DND-41 (cell line): ENCODE results near the gene APOBEC3H.

Source experiments
- EZH2 ChIP-seq: IDR thresholded peaks from 3 replicates; pipeline ENCODE4 v1.6.1; 2012; ENCODE audit warnings: borderline replicate concordance, low read depth, mild to moderate bottlenecking, moderate library complexity, low read length, inconsistent platforms; ENCODE audit not compliant: severe bottlenecking
- TF ChIP-seq, protein P1 (sequence below): IDR thresholded peaks from 2 replicates; pipeline ENCODE4 v1.5.1; 2012; ENCODE audit warnings: borderline replicate concordance, low read length, moderate library complexity, mild to moderate bottlenecking; ENCODE audit not compliant: poor library complexity, severe bottlenecking; ENCODE audit errors: extremely low read depth

DNA sequence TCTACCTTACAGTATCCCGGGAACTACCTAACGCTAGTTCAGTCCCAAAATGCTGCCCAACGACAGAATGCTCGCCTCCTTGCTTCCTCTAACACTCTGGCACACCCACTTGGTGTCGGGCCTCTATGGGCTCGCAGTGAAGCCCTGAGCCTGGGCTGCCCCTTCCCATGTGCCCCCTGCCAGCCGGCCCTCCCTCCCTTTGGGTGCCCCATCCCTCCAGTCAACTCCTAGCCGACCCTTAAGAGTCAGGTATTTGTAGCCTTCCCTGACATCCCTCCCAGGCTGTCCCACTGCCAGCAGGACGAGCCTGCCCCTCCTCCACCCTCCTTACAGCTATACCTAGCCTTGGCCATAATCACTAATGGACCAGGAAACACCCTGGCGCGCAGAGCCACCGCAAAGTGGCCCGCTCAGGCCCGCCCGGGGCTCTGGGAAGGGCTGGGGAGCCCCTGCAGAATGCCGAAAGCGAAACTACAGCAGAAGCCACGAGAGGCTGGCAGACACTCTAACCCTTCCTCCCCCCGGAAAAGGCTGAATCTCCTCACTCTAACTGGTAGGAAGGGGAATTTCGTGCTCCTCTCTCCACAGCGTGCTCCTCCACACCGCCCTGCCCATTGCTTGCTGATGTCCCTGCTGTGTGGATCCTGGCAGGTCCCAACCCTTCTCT lies 47.2 kb downstream of the APOBEC3H start:
- TF ChIP-seq, protein P1, sequence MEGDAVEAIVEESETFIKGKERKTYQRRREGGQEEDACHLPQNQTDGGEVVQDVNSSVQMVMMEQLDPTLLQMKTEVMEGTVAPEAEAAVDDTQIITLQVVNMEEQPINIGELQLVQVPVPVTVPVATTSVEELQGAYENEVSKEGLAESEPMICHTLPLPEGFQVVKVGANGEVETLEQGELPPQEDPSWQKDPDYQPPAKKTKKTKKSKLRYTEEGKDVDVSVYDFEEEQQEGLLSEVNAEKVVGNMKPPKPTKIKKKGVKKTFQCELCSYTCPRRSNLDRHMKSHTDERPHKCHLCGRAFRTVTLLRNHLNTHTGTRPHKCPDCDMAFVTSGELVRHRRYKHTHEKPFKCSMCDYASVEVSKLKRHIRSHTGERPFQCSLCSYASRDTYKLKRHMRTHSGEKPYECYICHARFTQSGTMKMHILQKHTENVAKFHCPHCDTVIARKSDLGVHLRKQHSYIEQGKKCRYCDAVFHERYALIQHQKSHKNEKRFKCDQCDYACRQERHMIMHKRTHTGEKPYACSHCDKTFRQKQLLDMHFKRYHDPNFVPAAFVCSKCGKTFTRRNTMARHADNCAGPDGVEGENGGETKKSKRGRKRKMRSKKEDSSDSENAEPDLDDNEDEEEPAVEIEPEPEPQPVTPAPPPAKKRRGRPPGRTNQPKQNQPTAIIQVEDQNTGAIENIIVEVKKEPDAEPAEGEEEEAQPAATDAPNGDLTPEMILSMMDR: no peak
- no peak for TF ChIP-seq EZH2
